GM23338 (cell line): ENCODE results near the gene RMND5A. TPM values are rescaled to one million over a fixed set of nuclear protein-coding genes. Genes with fewer than 3 reads are reported as not detected.

Experiments used
- ATAC-seq: fragments of 200-7000 bp; cut with Tn5 transposase; 3 replicates; pipeline ENCODE4 v1.9.1; 2020
- DNase-seq: peaks from one replicate; pipeline ENCODE4 v3.0.0-alpha.2; 2015; ENCODE audit warnings: low spot score
- H2AFZ ChIP-seq: fragments of 200-600 bp; sonication (generic); 2 replicates; pipeline ENCODE4 v1.8.0; 2016; ENCODE audit warnings: antibody characterized with exemption, mild to moderate bottlenecking, moderate library complexity
- H3F3A ChIP-seq: fragments of 200-600 bp; sonication (generic); replicated peaks from 2 replicates; pipeline ENCODE4 v1.8.0; 2017; ENCODE audit warnings: antibody characterized with exemption, mixed run types, low read depth
- H3K27ac ChIP-seq: fragments of 200-600 bp; sonication (generic); 2 replicates; pipeline ENCODE4 v1.6.1; 2016; ENCODE audit warnings: low read depth
- H3K27me3 ChIP-seq: fragments of 200-600 bp; sonication (generic); 2 replicates; pipeline ENCODE4 v1.8.0; 2016; ENCODE audit warnings: mild to moderate bottlenecking, mixed run types, moderate library complexity; ENCODE audit not compliant: insufficient read depth
- H3K36me3 ChIP-seq: fragments of 200-600 bp; sonication (generic); 2 replicates; pipeline ENCODE4 v1.8.0; 2016; ENCODE audit warnings: mild to moderate bottlenecking; ENCODE audit not compliant: insufficient read depth
- H3K4me1 ChIP-seq: fragments of 200-600 bp; sonication (generic); 2 replicates; pipeline ENCODE4 v1.8.0; 2016; ENCODE audit warnings: mild to moderate bottlenecking, moderate library complexity; ENCODE audit not compliant: insufficient read depth
- H3K4me2 ChIP-seq: fragments of 200-600 bp; sonication (generic); 2 replicates; pipeline ENCODE4 v1.7.1; 2017; ENCODE audit warnings: mixed run types
- H3K4me3 ChIP-seq: fragments of 200-600 bp; sonication (generic); 2 replicates; pipeline ENCODE4 v1.6.1; 2016; ENCODE audit warnings: mixed run types
- H3K79me2 ChIP-seq: fragments of 200-600 bp; sonication (generic); replicated peaks from 2 replicates; pipeline ENCODE4 v1.8.0; 2017; ENCODE audit warnings: mild to moderate bottlenecking; ENCODE audit not compliant: insufficient read depth
- H3K9me2 ChIP-seq: fragments of 200-600 bp; sonication (generic); 2 replicates; pipeline ENCODE4 v1.8.0; 2017; ENCODE audit not compliant: insufficient read depth
- H4K20me1 ChIP-seq: fragments of 200-600 bp; sonication (generic); replicated peaks from 2 replicates; pipeline ENCODE4 v1.8.0; 2017; ENCODE audit warnings: mild to moderate bottlenecking; ENCODE audit not compliant: insufficient read depth
- H3K27ac Mint-ChIP-seq: 2 replicates; pipeline ENCODE4 v1.8.0; 2020; ENCODE audit warnings: inconsistent platforms, mild to moderate bottlenecking, moderate library complexity, mixed read lengths
- H3K27me3 Mint-ChIP-seq: 3 replicates; pipeline ENCODE4 v1.8.0; 2022; ENCODE audit warnings: low read depth, mild to moderate bottlenecking, moderate library complexity, mixed read lengths, inconsistent platforms; ENCODE audit not compliant: insufficient read depth, poor library complexity
- H3K36me3 Mint-ChIP-seq: 3 replicates; pipeline ENCODE4 v1.8.0; 2021; ENCODE audit warnings: low read depth, mild to moderate bottlenecking, inconsistent platforms, moderate library complexity, mixed read lengths
- H3K4me1 Mint-ChIP-seq: 3 replicates; pipeline ENCODE4 v1.8.0; 2020; ENCODE audit warnings: mild to moderate bottlenecking, inconsistent platforms, mixed read lengths
- H3K4me3 Mint-ChIP-seq: 3 replicates; pipeline ENCODE4 v1.8.0; 2021; ENCODE audit warnings: moderate library complexity, mild to moderate bottlenecking, inconsistent platforms, mixed read lengths
- H3K9me3 Mint-ChIP-seq: 3 replicates; pipeline ENCODE4 v1.8.0; 2020; ENCODE audit warnings: moderate library complexity, mild to moderate bottlenecking, inconsistent platforms, mixed read lengths
- CREB1 ChIP-seq: fragments of 250-450 bp; sonication (Bioruptor Pico); IDR thresholded peaks from 2 replicates; pipeline ENCODE4 v1.5.0; 2020; ENCODE audit warnings: low read depth, mild to moderate bottlenecking, moderate library complexity
- CTCF ChIP-seq, 2 experiments: fragments of 200-600 bp in 1 of 2; sonication (generic) in 1 of 2; conservative IDR thresholded peaks; 2 replicates each; pipeline versions ENCODE4 v1.5.1 to v1.6.1; 2016 to 2017; ENCODE audit warnings: antibody characterized with exemption in 2 of 2, low read depth in 2 of 2, mild to moderate bottlenecking in 2 of 2, moderate library complexity in 1 of 2
- ETS1 ChIP-seq: IDR thresholded peaks from 2 replicates; pipeline ENCODE4 v1.6.1; 2016; ENCODE audit warnings: antibody characterized with exemption
- EZH2phosphoT487 ChIP-seq: fragments of 200-600 bp; sonication (generic); IDR thresholded peaks from one replicate; pipeline ENCODE4 v1.8.1; 2018; ENCODE audit warnings: antibody characterized with exemption; ENCODE audit not compliant: unreplicated experiment
- JUNB ChIP-seq: IDR thresholded peaks from one replicate; pipeline ENCODE4 v1.6.1; 2016; ENCODE audit warnings: antibody characterized with exemption; ENCODE audit not compliant: unreplicated experiment
- STAT1 ChIP-seq: IDR thresholded peaks from one replicate; pipeline ENCODE4 v1.6.1; 2016; ENCODE audit warnings: antibody characterized with exemption; ENCODE audit not compliant: unreplicated experiment
- ZNF114 ChIP-seq: fragments of 250-450 bp; sonication (Bioruptor Pico); IDR thresholded peaks from 2 replicates; pipeline ENCODE4 v1.5.0; 2020; ENCODE audit warnings: mild to moderate bottlenecking, moderate library complexity
- polyA plus RNA-seq: library from polyadenylated mRNA; unstranded; fragments of >200 nt; fragmentation: Nextera tagmentation; extraction: Ambion mirVana; gene quantifications from 2 replicates; pipeline ENCODE4 v1.2.1, GENCODE V29; 2016
- total RNA-seq: library from RNA; depleted of rRNA; stranded (reverse); fragments of >200 nt; shearing (Covaris generic); gene quantifications from 2 replicates; pipeline ENCODE4 v1.2.3, GENCODE V29; 2014

The RMND5A gene
- total and polyA plus RNA-seq, 2 experiments from 2014 or later = 24.0 to 87.9 TPM

GRCh38 chr2:86675104-86675503 lies 45.0 kb upstream of the RMND5A start:
- Histone ChIP-seq H4K20me1 (no peaks in the 10 kb centered on the region), H3K27me3 (no peaks in the 10 kb centered on the region), H3K4me2 (no peak overlapping the region), H3K4me3 (no peak overlapping the region), H2AFZ (no peak overlapping the region), H3K27ac (no peak overlapping the region), H3K36me3 (no peaks in the 10 kb centered on the region), H3F3A (no peaks in the 10 kb centered on the region), H3K79me2 (no peaks in the 10 kb centered on the region), H3K9me2 (no peaks in the 10 kb centered on the region), H3K4me1 (no peaks in the 10 kb centered on the region)
- Mint-ChIP-seq H3K4me3 (no peak overlapping the region), H3K9me3 (no peaks in the 10 kb centered on the region), H3K27ac (no peak overlapping the region), H3K4me1 (no peaks in the 10 kb centered on the region), H3K36me3 (no peaks in the 10 kb centered on the region), H3K27me3 (peaks cover 2% of the 10 kb centered on the region)
- no peak for TF ChIP-seq ZNF114 (CRISPR knock-in tag)
- TF ChIP-seq EZH2phosphoT487 = no peak
- no peak for ATAC-seq
- DNase-seq = no peak

GRCh38 chr2:86675511-86676015 lies 44.5 kb upstream of the RMND5A start:
- DNase-seq (peak; percentile 46), ATAC-seq (peak; percentile 80)
- Histone ChIP-seq H3K79me2 (no peaks in the 10 kb centered on the region), H4K20me1 (no peaks in the 10 kb centered on the region), H3K36me3 (no peaks in the 10 kb centered on the region), H3K4me1 (no peaks in the 10 kb centered on the region), H3K4me3 (no peak overlapping the region), H3K27ac (no peak overlapping the region), H3F3A (no peaks in the 10 kb centered on the region), H3K9me2 (no peaks in the 10 kb centered on the region), H2AFZ (no peak overlapping the region), H3K4me2 (no peak overlapping the region), H3K27me3 (no peaks in the 10 kb centered on the region)
- Mint-ChIP-seq H3K9me3 (no peaks in the 10 kb centered on the region), H3K4me1 (no peaks in the 10 kb centered on the region), H3K4me3 (no peak overlapping the region), H3K27me3 (peaks cover 2% of the 10 kb centered on the region), H3K27ac (no peak overlapping the region), H3K36me3 (no peaks in the 10 kb centered on the region)
- TF ChIP-seq CTCF (conservative IDR thresholded peaks at IDR 0.05; ENCODE audit: low read depth in 2 of 2) = peak; percentile 45 to 60
- TF ChIP-seq STAT1 = no peak
- no peak for TF ChIP-seq ETS1

GRCh38 chr2:86677816-86678215 lies 42.3 kb upstream of the RMND5A start:
- no peaks in the 10 kb centered on the region for H3K4me1 Mint-ChIP-seq
- H3K9me3 Mint-ChIP-seq = no peaks in the 10 kb centered on the region
- Histone ChIP-seq H3K27ac (no peak overlapping the region), H3K4me2 (no peak overlapping the region), H3F3A (no peaks in the 10 kb centered on the region), H2AFZ (no peak overlapping the region), H3K27me3 (no peaks in the 10 kb centered on the region), H3K4me1 (no peaks in the 10 kb centered on the region), H3K79me2 (no peaks in the 10 kb centered on the region), H3K9me2 (no peaks in the 10 kb centered on the region), H3K36me3 (no peaks in the 10 kb centered on the region), H3K4me3 (no peak overlapping the region), H4K20me1 (no peaks in the 10 kb centered on the region)
- no peaks in the 10 kb centered on the region for H3K36me3 Mint-ChIP-seq
- peaks cover 2% of the 10 kb centered on the region for H3K27me3 Mint-ChIP-seq
- DNase-seq (no peak), ATAC-seq (no peak)
- no peak overlapping the region for H3K4me3 Mint-ChIP-seq
- no peak overlapping the region for H3K27ac Mint-ChIP-seq
- TF ChIP-seq EZH2phosphoT487 = no peak
- no peak for TF ChIP-seq CREB1 (CRISPR knock-in tag)
- no peak for TF ChIP-seq ETS1
- TF ChIP-seq JUNB = no peak
